H1 (cell line): ENCODE measurements around the gene FNDC3A. TPM values are rescaled to one million over a fixed set of nuclear protein-coding genes. Genes with fewer than 3 reads are reported as not detected.

Experiments used
- CTCF ChIA-PET: fragments of 300-600 bp; sonication (Branson Sonifier 250); formaldehyde crosslinking; loops from one replicate; lab custom pipeline; 2021; ENCODE audit not compliant: partially characterized antibody; lab: Charles Lee
- POLR2A ChIA-PET: fragments of 300-600 bp; sonication (Branson Sonifier 250); formaldehyde crosslinking; loops from one replicate; lab custom pipeline; 2021; ENCODE audit warnings: inconsistent platforms; ENCODE audit not compliant: partially characterized antibody; lab: Charles Lee
- DNase-seq, 2 experiments: peaks; one replicate each; pipeline versions ENCODE4 v3.0.0 to v3.0.0-alpha.2; 2010 to 2022; ENCODE audit warnings: low spot score in 2 of 2, low read depth in 1 of 2, mixed read lengths in 1 of 2
- FAIRE-seq: peaks from 2 replicates; lab custom pipeline; 2011; peaks lifted over from hg19 to GRCh38; lab: Jason Lieb, UNC
- H2AFZ ChIP-seq: 2 replicates; pipeline ENCODE4 v1.8.1; 2012; ENCODE audit warnings: low read length, inconsistent platforms
- H2AK5ac ChIP-seq: 2 replicates; pipeline ENCODE4 v1.6.1; 2013; ENCODE audit warnings: low read depth, low read length
- H2BK120ac ChIP-seq: replicated peaks from 2 replicates; pipeline ENCODE3; 2013; ENCODE audit warnings: low read depth, low read length, inconsistent platforms
- H2BK12ac ChIP-seq: 2 replicates; pipeline ENCODE4 v1.6.1; 2013; ENCODE audit warnings: low read depth, low read length
- H2BK15ac ChIP-seq: 2 replicates; pipeline ENCODE4 v1.6.1; 2013; ENCODE audit warnings: low read length
- H2BK20ac ChIP-seq: 2 replicates; pipeline ENCODE4 v1.6.1; 2013; ENCODE audit warnings: low read length
- H2BK5ac ChIP-seq: 2 replicates; pipeline ENCODE4 v1.6.1; 2013; ENCODE audit warnings: low read depth, low read length
- H3K14ac ChIP-seq: 2 replicates; pipeline ENCODE4 v1.6.1; 2013; ENCODE audit warnings: inconsistent platforms; ENCODE audit not compliant: insufficient read length
- H3K18ac ChIP-seq: 2 replicates; pipeline ENCODE4 v1.6.1; 2013; ENCODE audit warnings: low read length; ENCODE audit errors: extremely low read depth
- H3K23ac ChIP-seq: 2 replicates; pipeline ENCODE4 v1.6.1; 2013; ENCODE audit warnings: inconsistent platforms; ENCODE audit not compliant: insufficient read length
- H3K23me2 ChIP-seq: 2 replicates; pipeline ENCODE4 v1.6.1; 2013; ENCODE audit warnings: low read depth, low read length
- H3K27ac ChIP-seq: 2 replicates; pipeline ENCODE4 v1.6.1; 2011; ENCODE audit warnings: low read depth, low read length, inconsistent platforms
- H3K27me3 ChIP-seq, 4 experiments: replicated peaks in 1 of 4; 1 replicate in 1 of 4; 2 replicates in 3 of 4; pipeline versions ENCODE4 v1.6.1 to v1.8.1; 2011 to 2013; ENCODE audit warnings: low read length in 3 of 4, mild to moderate bottlenecking in 3 of 4, inconsistent platforms in 2 of 4, mixed read lengths in 2 of 4, moderate library complexity in 1 of 4; ENCODE audit not compliant: control insufficient read depth in 3 of 4, insufficient read depth in 3 of 4; ENCODE audit errors: extremely low read depth in 1 of 4
- H3K36me3 ChIP-seq, 4 experiments: 2 replicates each; pipeline versions ENCODE4 v1.6.1 to v1.8.1; 2011 to 2013; ENCODE audit warnings: mild to moderate bottlenecking in 4 of 4, low read length in 3 of 4, moderate library complexity in 2 of 4, control low read depth in 1 of 4, inconsistent platforms in 1 of 4; ENCODE audit not compliant: insufficient read depth in 4 of 4, control insufficient read depth in 2 of 4
- H3K4ac ChIP-seq: replicated peaks from 2 replicates; pipeline ENCODE3; 2013; ENCODE audit warnings: low read length, low read depth, mixed read lengths, inconsistent platforms; ENCODE audit not compliant: insufficient read length
- H3K4me1 ChIP-seq, 4 experiments: replicated peaks in 1 of 4; 1 replicate in 1 of 4; 2 replicates in 3 of 4; pipeline versions ENCODE4 v1.6.1 to v1.8.1; 2011 to 2013; ENCODE audit warnings: low read length in 3 of 4, inconsistent platforms in 2 of 4, mixed read lengths in 1 of 4; ENCODE audit not compliant: insufficient read depth in 4 of 4, control insufficient read depth in 3 of 4
- H3K4me2 ChIP-seq, 2 experiments: 2 replicates each; pipeline versions ENCODE4 v1.6.1 to v1.8.1; 2011 to 2013; ENCODE audit warnings: low read depth in 2 of 2, low read length in 2 of 2, control low read depth in 1 of 2, inconsistent platforms in 1 of 2, mild to moderate bottlenecking in 1 of 2; ENCODE audit not compliant: insufficient read depth in 1 of 2
- H3K4me3 ChIP-seq, 4 experiments: fragments of 200-600, 300-600 bp in 1 of 4; sonication (generic), shearing (Covaris generic), sonication (Bioruptor Twin) in 1 of 4; 2 replicates each; pipeline versions ENCODE4 v1.5.1 to v1.8.1; 2011 to 2016; ENCODE audit warnings: low read length in 4 of 4, low read depth in 3 of 4, control low read depth in 2 of 4, inconsistent platforms in 2 of 4, mild to moderate bottlenecking in 2 of 4, mixed read lengths in 1 of 4, moderate library complexity in 1 of 4; ENCODE audit not compliant: insufficient read depth in 2 of 4; ENCODE audit errors: extremely low read depth in 1 of 4
- H3K56ac ChIP-seq: replicated peaks from 2 replicates; pipeline ENCODE3; 2013; ENCODE audit warnings: low read depth, mild to moderate bottlenecking, mixed read lengths, low read length, inconsistent platforms; ENCODE audit not compliant: insufficient read length
- H3K79me1 ChIP-seq: 2 replicates; pipeline ENCODE4 v1.6.1; 2013; ENCODE audit warnings: low read depth, low read length, control low read depth
- H3K79me2 ChIP-seq, 2 experiments: 2 replicates each; pipeline versions ENCODE4 v1.6.1 to v1.8.1; 2012 to 2013; ENCODE audit warnings: low read length in 2 of 2, mild to moderate bottlenecking in 2 of 2, inconsistent platforms in 1 of 2; ENCODE audit not compliant: insufficient read depth in 2 of 2, control insufficient read depth in 1 of 2
- H3K9ac ChIP-seq, 4 experiments: replicated peaks in 1 of 4; 1 replicate in 1 of 4; 2 replicates in 3 of 4; pipeline versions ENCODE4 v1.6.1 to v1.8.1; 2011 to 2013; ENCODE audit warnings: low read depth in 3 of 4, low read length in 3 of 4, control low read depth in 2 of 4, mild to moderate bottlenecking in 2 of 4, moderate library complexity in 2 of 4, inconsistent platforms in 1 of 4; ENCODE audit errors: extremely low read depth in 1 of 4
- H3K9me3 ChIP-seq, 2 experiments: 2 replicates each; pipeline versions ENCODE4 v1.6.1 to v1.8.1; 2012 to 2013; ENCODE audit warnings: mild to moderate bottlenecking in 2 of 2, moderate library complexity in 2 of 2, control low read depth in 1 of 2, inconsistent platforms in 1 of 2, low read depth in 1 of 2, low read length in 1 of 2, mixed read lengths in 1 of 2; ENCODE audit not compliant: insufficient read depth in 2 of 2
- H4K20me1 ChIP-seq, 2 experiments: replicated peaks in 1 of 2; 2 replicates each; pipeline versions ENCODE3 to v1.8.1; 2011 to 2013; ENCODE audit warnings: inconsistent platforms in 2 of 2, low read length in 2 of 2, mild to moderate bottlenecking in 1 of 2; ENCODE audit not compliant: insufficient read depth in 2 of 2, control insufficient read depth in 1 of 2
- H4K5ac ChIP-seq: 2 replicates; pipeline ENCODE4 v1.6.1; 2013; ENCODE audit warnings: low read length, low read depth, mixed read lengths, inconsistent platforms; ENCODE audit not compliant: insufficient read length
- H4K8ac ChIP-seq: 2 replicates; pipeline ENCODE4 v1.8.0; 2013; ENCODE audit warnings: mild to moderate bottlenecking, moderate library complexity, low read length, inconsistent platforms; ENCODE audit not compliant: insufficient read depth; ENCODE audit errors: extremely low read depth
- H4K91ac ChIP-seq: replicated peaks from 2 replicates; pipeline ENCODE3; 2013; ENCODE audit warnings: low read length, mixed read lengths, inconsistent platforms; ENCODE audit not compliant: insufficient read length
- KDM5A ChIP-seq: fragments of 200-600 bp; IDR thresholded peaks from 2 replicates; pipeline ENCODE4 v1.7.1; 2012; ENCODE audit warnings: mild to moderate bottlenecking, low read length, inconsistent platforms, mixed read lengths
- RBBP5 ChIP-seq: IDR thresholded peaks from 2 replicates; pipeline ENCODE4 v1.7.1; 2012; ENCODE audit warnings: low read depth, mild to moderate bottlenecking, inconsistent platforms, low read length, moderate library complexity, borderline replicate concordance
- WGBS, 2 experiments: shearing (Covaris generic) in 1 of 2; methylation state at CpG; one replicate each; pipeline versions ENCODE4 v1.1.6 to v1.1.7; 2013 to 2015; ENCODE audit warnings: low lambda C conversion rate in 2 of 2, mixed read lengths in 2 of 2, inconsistent platforms in 1 of 2, low coverage in 1 of 2, missing lambda C conversion rate in 1 of 2; ENCODE audit not compliant: insufficient replicate concordance in 2 of 2, insufficient coverage in 1 of 2, insufficient read length in 1 of 2; ENCODE audit errors: extremely low coverage in 1 of 2, missing lambda C conversion rate in 1 of 2; 5-methylcytosine and 5-hydroxymethylcytosine counted together
- polyA plus RNA-seq, 7 experiments: library from polyadenylated mRNA; depleted of rRNA in 3 of 7; stranded (reverse) in 5 of 7; unstranded in 2 of 7; fragments of >200 nt in 5 of 7; fragments of 200-250 nt in 2 of 7; gene quantifications; 1 replicate in 5 of 7; 2 replicates in 1 of 7; 4 replicates in 1 of 7; pipeline versions ENCODE4 v1.2.1 to v1.2.3, GENCODE V29; 2011 to 2013; ENCODE audit warnings: missing spikeins in 2 of 7, mixed read lengths in 2 of 7
- total RNA-seq: library from RNA; stranded (reverse); fragmentation: NEBNext Ultra II Directional; extraction: Animal tissue kit (Norgen Biotek cat#: 25700); gene quantifications from 2 replicates; pipeline ENCODE4 v1.2.1, GENCODE V29; 2021
- TF ChIP-seq, protein P1 (sequence below): IDR thresholded peaks from 2 replicates; pipeline ENCODE4 v1.6.1; 2012; ENCODE audit warnings: inconsistent platforms

FNDC3A gene
- total and polyA plus RNA-seq, 2 of the 8 experiments (the other 6 are each of a cell fraction or from before 2014, with no cell fraction given) = 14.6 to 26.0 TPM

DNA sequence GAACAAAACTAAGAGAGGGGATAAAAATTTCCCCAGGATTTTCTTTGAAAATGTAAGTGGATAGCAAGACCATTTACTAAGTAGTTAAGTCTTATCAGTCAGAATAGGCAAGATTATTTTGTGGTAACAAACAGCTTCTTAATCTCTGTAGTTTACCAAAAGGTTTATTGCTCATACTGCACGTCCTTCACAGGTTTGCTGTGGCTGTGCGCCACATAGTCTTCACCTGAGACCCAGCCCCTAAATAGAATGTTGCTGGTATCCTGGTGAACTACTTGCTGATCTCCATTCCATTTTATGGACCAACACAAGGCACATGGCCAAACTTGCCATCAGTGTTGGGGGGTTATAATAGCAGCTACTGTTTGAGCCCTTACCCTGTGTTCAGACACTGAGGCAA, 44.6 kb downstream of the FNDC3A start:
- Histone ChIP-seq H3K27ac (no peak overlapping the region), H3K79me1 (no peaks in the 10 kb centered on the region), H2AK5ac (no peak overlapping the region), H2AFZ (no peak overlapping the region), H3K23me2 (no peaks in the 10 kb centered on the region), H3K23ac (no peak overlapping the region), H3K18ac (peak overlapping the region; percentile 38), H2BK12ac (peak overlapping the region; percentile 75; the same call in 1 of the 2 replicates), H3K56ac (no peak overlapping the region), H3K36me3 (peaks cover 0 to 12% (median 0%) of the 10 kb centered on the region in 4 experiments; a peak in 1 of 8 replicates), H4K20me1 (no peaks in the 10 kb centered on the region), H3K4ac (peak overlapping the region; percentile 44), H3K4me1 (peaks cover 0 to 16% (median 6%) of the 10 kb centered on the region in 4 experiments; a peak in 6 of 7 replicates), H3K9ac (no peak overlapping the region), H2BK20ac (peak overlapping the region; percentile 63; the same call in 1 of the 2 replicates), H3K4me2 (no peak overlapping the region), H3K79me2 (peaks cover 0 to 11% of the 10 kb centered on the region in 2 experiments; a peak in 2 of 4 replicates), H3K4me3 (no peak overlapping the region), H4K5ac (no peak overlapping the region), H3K27me3 (no peaks in the 10 kb centered on the region), H2BK120ac (peak overlapping the region; percentile 59), H2BK5ac (peak overlapping the region; percentile 30; the same call in 1 of the 2 replicates), H4K8ac (no peak overlapping the region), H3K14ac (no peak overlapping the region), H4K91ac (no peak overlapping the region), H2BK15ac (0 out of 2 replicates have a peak overlapping the region, but pooled peaks have one; percentile 24), H3K9me3 (peaks cover 0 to 10% of the 10 kb centered on the region in 2 experiments; a peak in 1 of 4 replicates)
- FAIRE-seq (no peak), DNase-seq (no peak)
- CTCF ChIA-PET = no interaction called here
- POLR2A ChIA-PET = interaction anchor here (1.9 kb wide), 2 partner anchors 41 to 45 kb away, joined by 5 read pairs; partner anchors contain the start of gene FNDC3A
- WGBS, 2 experiments = 86% methylated on average over 2 of the region's 2 CpGs; no CpG with 5 or more reads in 1 of the 2 experiments
- TF ChIP-seq KDM5A (no peak), RBBP5 (no peak)
- TF ChIP-seq, protein P1, sequence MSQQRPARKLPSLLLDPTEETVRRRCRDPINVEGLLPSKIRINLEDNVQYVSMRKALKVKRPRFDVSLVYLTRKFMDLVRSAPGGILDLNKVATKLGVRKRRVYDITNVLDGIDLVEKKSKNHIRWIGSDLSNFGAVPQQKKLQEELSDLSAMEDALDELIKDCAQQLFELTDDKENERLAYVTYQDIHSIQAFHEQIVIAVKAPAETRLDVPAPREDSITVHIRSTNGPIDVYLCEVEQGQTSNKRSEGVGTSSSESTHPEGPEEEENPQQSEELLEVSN = no peak
